Transverse colon (tissue), 4 donors: ENCODE results near the gene ALMS1. TPM values are rescaled to one million over a fixed set of nuclear protein-coding genes. Genes with fewer than 3 reads are reported as not detected.
"Not testable (repeated sequence)": the region's sequence is repeated elsewhere in the genome, so short reads cannot be mapped to it uniquely, and the experiment has no call there.

Source experiments
- DNase-seq: peaks from one replicate; pipeline ENCODE4 v3.0.0-alpha.2; 2019
- H3K27ac ChIP-seq, 4 donors: fragments of 200-600 bp; sonication (generic); 2 replicates each; pipeline ENCODE4 v1.5.1; 2016 to 2018; ENCODE audit warnings: inconsistent platforms in 4 of 4
- H3K27me3 ChIP-seq: fragments of 200-600 bp; sonication (generic); 2 replicates; pipeline ENCODE4 v1.5.1; 2017; ENCODE audit warnings: inconsistent platforms
- H3K36me3 ChIP-seq, 4 donors: fragments of 200-600 bp; sonication (generic); 2 replicates each; pipeline ENCODE4 v1.5.1; 2017 to 2019; ENCODE audit warnings: inconsistent platforms in 4 of 4
- H3K4me1 ChIP-seq, 4 donors: fragments of 200-600 bp; sonication (generic); 2 replicates each; pipeline ENCODE4 v1.5.1; 2017 to 2020; ENCODE audit warnings: inconsistent platforms in 4 of 4
- H3K4me3 ChIP-seq, 4 donors: fragments of 200-600 bp; sonication (generic); 1 replicate in 1 of 4; 2 replicates in 3 of 4; pipeline versions ENCODE4 v1.5.1 to v1.6.1; 2017 to 2019; ENCODE audit warnings: inconsistent platforms in 4 of 4
- H3K9me3 ChIP-seq, 2 donors: fragments of 200-600 bp; sonication (generic); 2 replicates each; pipeline ENCODE4 v1.5.1; 2017 to 2019; ENCODE audit warnings: inconsistent platforms in 2 of 2
- EP300 ChIP-seq: sonication (generic); formaldehyde crosslinking; IDR thresholded peaks from one replicate; pipeline ENCODE4 v1.6.1; 2017; ENCODE audit warnings: antibody characterized with exemption, low read depth
- POLR2A ChIP-seq: fragments of 450-650 bp; IDR thresholded peaks from one replicate; pipeline ENCODE4 v1.6.1; 2016; ENCODE audit warnings: antibody characterized with exemption, mild to moderate bottlenecking, moderate library complexity
- POLR2AphosphoS5 ChIP-seq, 3 donors: sonication (generic); formaldehyde crosslinking; IDR thresholded peaks; one replicate each; pipeline ENCODE4 v1.6.1; 2016; ENCODE audit warnings: antibody characterized with exemption in 3 of 3
- WGBS, 2 donors: methylation state at CpG; one replicate each; pipeline ENCODE4 v1.1.5; 2018; ENCODE audit warnings: low coverage in 1 of 2; 5-methylcytosine and 5-hydroxymethylcytosine counted together
- in situ Hi-C, 4 donors: fragments of 200-750 bp; cut with MboI; loops; one replicate each; pipeline versions ENCODE4 v1.15.0 to v1.15.1; 2017; ENCODE audit warnings: low sequenced_read_pairs in 3 of 4, low pct_ligation_motif_present in 1 of 4, low pct_unique_long_range_greater_than_20kb in 1 of 4
- intact Hi-C: fragments of 100-400 bp; cut with DNase I; formaldehyde crosslinking; loops from one replicate; pipeline ENCODE4 v1.15.1; 2023; ENCODE audit warnings: low total_unique reads
- total RNA-seq, 4 donors: library from RNA; depleted of rRNA; stranded (reverse); fragments of >200 nt; gene quantifications; one replicate each; pipeline ENCODE4 v1.1.0, GENCODE V29; 2016
- TF ChIP-seq, protein P1 (sequence below), 5 experiments: fragments of 200-600 bp in 3 of 5; fragments of 450-650 bp in 2 of 5; sonication (generic) in 3 of 5; IDR thresholded peaks; 1 replicate in 2 of 5; 2 replicates in 3 of 5; pipeline ENCODE4 v1.5.1; 2016 to 2017; ENCODE audit warnings: antibody characterized with exemption in 5 of 5, inconsistent platforms in 3 of 5, mild to moderate bottlenecking in 2 of 5, moderate library complexity in 1 of 5

Gene ALMS1
- total RNA-seq, 4 donors from 2014 or later: 22.4 to 72.4 (median 29.9) TPM

DNA sequence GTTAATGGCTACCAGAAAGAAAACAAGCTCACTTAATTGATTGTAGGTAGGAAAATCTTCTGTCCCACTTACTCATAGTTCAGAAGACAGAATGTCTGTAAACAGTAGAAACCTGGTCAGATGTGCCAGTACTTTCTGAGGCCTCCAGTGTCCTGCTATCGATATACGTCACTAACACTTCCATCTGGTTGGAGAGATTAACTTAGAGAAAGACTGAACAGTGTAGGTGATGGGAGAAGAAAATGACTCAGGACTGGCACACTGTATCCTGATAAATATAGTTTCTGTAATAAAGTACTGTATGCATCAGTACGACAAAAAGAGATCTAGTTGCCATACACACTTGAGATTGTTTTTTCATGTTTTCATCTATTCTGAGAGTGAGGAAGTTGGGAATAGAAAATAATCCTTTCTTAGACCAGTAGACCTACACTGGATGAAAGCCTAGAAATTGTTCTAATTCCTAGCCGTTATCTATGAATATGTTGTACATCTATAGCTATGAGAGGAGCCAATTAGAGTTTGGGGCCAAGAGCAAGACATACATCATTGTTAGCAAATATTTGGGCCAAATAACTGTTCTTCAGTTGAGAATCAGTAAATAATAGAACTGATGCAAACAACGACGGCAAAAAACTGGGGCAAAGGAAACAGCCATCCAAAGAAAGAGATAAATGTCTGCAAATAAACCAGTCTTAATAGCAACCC, 150.7 kb downstream of the ALMS1 start:
- DNase-seq: no peak
- H3K27ac ChIP-seq: no peak overlapping the region
- WGBS, 2 donors: 93 to 96% methylated on average over 4 to 6 of the region's 6 CpGs
- no peaks in the 10 kb centered on the region for H3K4me1 ChIP-seq
- H3K4me3 ChIP-seq: no peak overlapping the region
- H3K36me3 ChIP-seq: peaks cover 0 to 25% (median 5%) of the 10 kb centered on the region in 4 donors
- intact Hi-C loops (no loop called here), in situ Hi-C loops (no loop called here)
- H3K27me3 ChIP-seq: no peaks in the 10 kb centered on the region
- H3K9me3 ChIP-seq: peaks cover 0 to 7% of the 10 kb centered on the region in 2 donors
- no peak for TF ChIP-seq EP300
- TF ChIP-seq POLR2AphosphoS5 (IDR thresholded peaks at IDR 0.05): no peak
- no peak for TF ChIP-seq POLR2A
- TF ChIP-seq, protein P1, sequence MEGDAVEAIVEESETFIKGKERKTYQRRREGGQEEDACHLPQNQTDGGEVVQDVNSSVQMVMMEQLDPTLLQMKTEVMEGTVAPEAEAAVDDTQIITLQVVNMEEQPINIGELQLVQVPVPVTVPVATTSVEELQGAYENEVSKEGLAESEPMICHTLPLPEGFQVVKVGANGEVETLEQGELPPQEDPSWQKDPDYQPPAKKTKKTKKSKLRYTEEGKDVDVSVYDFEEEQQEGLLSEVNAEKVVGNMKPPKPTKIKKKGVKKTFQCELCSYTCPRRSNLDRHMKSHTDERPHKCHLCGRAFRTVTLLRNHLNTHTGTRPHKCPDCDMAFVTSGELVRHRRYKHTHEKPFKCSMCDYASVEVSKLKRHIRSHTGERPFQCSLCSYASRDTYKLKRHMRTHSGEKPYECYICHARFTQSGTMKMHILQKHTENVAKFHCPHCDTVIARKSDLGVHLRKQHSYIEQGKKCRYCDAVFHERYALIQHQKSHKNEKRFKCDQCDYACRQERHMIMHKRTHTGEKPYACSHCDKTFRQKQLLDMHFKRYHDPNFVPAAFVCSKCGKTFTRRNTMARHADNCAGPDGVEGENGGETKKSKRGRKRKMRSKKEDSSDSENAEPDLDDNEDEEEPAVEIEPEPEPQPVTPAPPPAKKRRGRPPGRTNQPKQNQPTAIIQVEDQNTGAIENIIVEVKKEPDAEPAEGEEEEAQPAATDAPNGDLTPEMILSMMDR (IDR thresholded peaks at IDR 0.05): no peak

DNA sequence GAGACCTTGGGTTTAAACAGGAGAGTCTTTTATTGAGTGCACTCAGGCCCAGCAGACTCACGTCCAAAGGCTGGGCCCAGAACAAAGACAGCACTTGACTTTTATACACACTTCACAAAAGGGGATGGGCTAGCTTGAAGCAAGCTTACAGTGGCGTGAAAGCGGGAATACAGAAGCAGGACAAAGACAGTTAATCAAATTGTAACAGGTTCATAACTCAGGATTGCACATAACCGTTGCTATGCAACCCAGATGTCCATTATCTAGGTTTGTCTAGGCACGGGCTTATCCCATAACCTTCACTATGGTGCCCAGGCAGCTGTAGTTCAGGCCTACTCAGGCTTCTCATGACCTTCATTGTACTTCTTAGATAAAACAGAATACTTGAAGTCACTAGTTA, 175.2 kb downstream of the ALMS1 start:
- intact Hi-C loops, H3K27ac ChIP-seq, H3K4me3 ChIP-seq, in situ Hi-C loops, DNase-seq, H3K27me3 ChIP-seq, H3K4me1 ChIP-seq, H3K9me3 ChIP-seq: not testable (repeated sequence)
- H3K36me3 ChIP-seq: peaks cover 0 to 15% (median 4%) of the 10 kb centered on the region in 4 donors
- WGBS, 2 donors: 77 to 86% methylated on average over 5 of the region's 5 CpGs

- peaks cover 0 to 15% (median 4%) of the 10 kb centered on the region in 4 donors for H3K36me3 ChIP-seq
- no peaks in the 10 kb centered on the region for H3K9me3 ChIP-seq
- H3K4me3 ChIP-seq: no peak overlapping the region
- intact Hi-C loops (no loop called here), in situ Hi-C loops (no loop called here)
- no peaks in the 10 kb centered on the region for H3K4me1 ChIP-seq
- H3K27ac ChIP-seq: no peak overlapping the region
- no peak for DNase-seq
- no peaks in the 10 kb centered on the region for H3K27me3 ChIP-seq
- TF ChIP-seq, protein P1 (IDR thresholded peaks at IDR 0.05): no peak
- no peak for TF ChIP-seq EP300
- no peak for TF ChIP-seq POLR2AphosphoS5 (IDR thresholded peaks at IDR 0.05)
Observed at GRCh38 chr2:73561422-73561821, 175.8 kb downstream of the ALMS1 start.

- no peaks in the 10 kb centered on the region for H3K27me3 ChIP-seq
- TF ChIP-seq POLR2AphosphoS5 (IDR thresholded peaks at IDR 0.05): no peak
- TF ChIP-seq, protein P1 (IDR thresholded peaks at IDR 0.05): no peak
- no peak for TF ChIP-seq POLR2A
- TF ChIP-seq EP300: no peak
- no peak overlapping the region for H3K27ac ChIP-seq
- intact Hi-C loops (no loop called here), in situ Hi-C loops (no loop called here)
- WGBS, 2 donors: 91 to 100% methylated on average over 1 of the region's 1 CpG
- no peaks in the 10 kb centered on the region for H3K4me1 ChIP-seq
- H3K4me3 ChIP-seq: no peak overlapping the region
- peaks cover 0 to 3% (median 0%) of the 10 kb centered on the region in 4 donors for H3K36me3 ChIP-seq
- no peak for DNase-seq
- no peaks in the 10 kb centered on the region for H3K9me3 ChIP-seq
Observed at GRCh38 chr2:73564986-73565385, 179.3 kb downstream of the ALMS1 start.
